ENCODE measurements around the gene ADGRB3. TPM values are rescaled to one million over a fixed set of nuclear protein-coding genes. Genes with fewer than 3 reads are reported as not detected.

ADGRB3 gene
- total and polyA plus RNA-seq, 10 of the 15 experiments (the other 5 are each of a cell fraction or from before 2014, with no cell fraction given), result 0.03 to 0.06 TPM; not detected in 8

GRCh38 chr6:69340196-69340595 is 705.1 kb downstream of the ADGRB3 start (continued):
- TF ChIP-seq ATF3 (IDR thresholded peaks at IDR 0.05; ENCODE audit: borderline replicate concordance, extremely low read depth, low read depth, low read length), result no peak
- TF ChIP-seq NBN (IDR thresholded peaks at IDR 0.05), result no peak
- no peak for TF ChIP-seq ZNF384 (IDR thresholded peaks at IDR 0.05; ENCODE audit: borderline replicate concordance, low read depth, low read length)
- TF ChIP-seq RAD51 (IDR thresholded peaks at IDR 0.05), result no peak

GRCh38 chr6:69343851-69344250 is 708.8 kb downstream of the ADGRB3 start:
- TF ChIP-seq BCLAF1 (IDR thresholded peaks at IDR 0.05), result no peak
- TF ChIP-seq SMAD1 (IDR thresholded peaks at IDR 0.05; ENCODE audit: low read depth, partially characterized antibody), result no peak
- TF ChIP-seq ZNF274 (IDR thresholded peaks at IDR 0.05; ENCODE audit: insufficient read depth, insufficient read length), result no peak
- TF ChIP-seq FOXM1 (IDR thresholded peaks at IDR 0.05; ENCODE audit: low read depth, low read length), result no peak
- no peak for TF ChIP-seq KLF5 (IDR thresholded peaks at IDR 0.05; ENCODE audit: partially characterized antibody)
- TF ChIP-seq SPI1 (IDR thresholded peaks at IDR 0.05; ENCODE audit: borderline replicate concordance, insufficient read depth, low read depth, low read length), result no peak
- no peak for TF ChIP-seq TARDBP (IDR thresholded peaks at IDR 0.05; ENCODE audit: borderline replicate concordance)
- H3K79me2 ChIP-seq (ENCODE audit: control insufficient read depth, insufficient read depth, low read length), result no peaks in the 10 kb centered on the region
- H3K4me3 ChIP-seq, result no peak overlapping the region
- no peaks in the 10 kb centered on the region for H3K27me3 ChIP-seq (replicated peaks in 1 of 2; ENCODE audit: control insufficient read depth in 2 of 2, insufficient read depth in 2 of 2, low read length in 1 of 2)
- no peaks in the 10 kb centered on the region for H3K36me3 ChIP-seq (ENCODE audit: control insufficient read depth in 2 of 2, insufficient read depth in 2 of 2, low read length in 1 of 2)
- ATAC-seq (no peak), DNase-seq (ENCODE audit: low read depth, low spot score) (no peak), FAIRE-seq (no peak)
- CTCF ChIA-PET, result no interaction called here
- intact Hi-C loops (cut with micrococcal nuclease; ENCODE audit: unreplicated experiment) (no loop called here), in situ Hi-C loops (cut with MboI) (no loop called here)
- RAD21 ChIA-PET (ENCODE audit: unreplicated experiment), result no interaction called here
- no peak overlapping the region for H2AFZ ChIP-seq (ENCODE audit: control insufficient read depth, low read depth, low read length)
- no peaks in the 10 kb centered on the region for H3K9me3 ChIP-seq (replicated peaks; ENCODE audit: control insufficient read depth, insufficient read depth, low read length)
- H3K4me1 ChIP-seq (ENCODE audit: control insufficient read depth, insufficient read depth, low read length), result no peaks in the 10 kb centered on the region
- no TSS peak for BruUV-seq (replicated peaks)
- POLR2A ChIA-PET, result interaction anchor here (0.6 kb wide), 1 partner anchor 1003 kb away, joined by 3 read pairs; no protein-coding TSS in a partner anchor
- WGBS (ENCODE audit: insufficient coverage, insufficient replicate concordance, low lambda C conversion rate, missing lambda C conversion rate), result 23% methylated on average over 2 of the region's 2 CpGs
- H3K27ac ChIP-seq (ENCODE audit: control insufficient read depth, insufficient read depth), result no peak overlapping the region
- no peaks in the 10 kb centered on the region for H4K20me1 ChIP-seq (ENCODE audit: control insufficient read depth, insufficient read depth)
- SMC1A ChIA-PET (ENCODE audit: uncharacterized antibody, unreplicated experiment), result no interaction called here
- H3K4me2 ChIP-seq (ENCODE audit: control insufficient read depth, insufficient read depth), result no peak overlapping the region
- H3K9ac ChIP-seq (ENCODE audit: control insufficient read depth, insufficient read depth, low read length), result no peak overlapping the region
